Stimulated activated CD8-positive, alpha-beta memory T cell treated with anti-CD3 and anti-CD28 coated beads, Interleukin-15, amount 100 ng/mL, for 1 hour (primary cell): ENCODE measurements around the gene SYNE1.
"Not testable (repeated sequence)": the region's sequence is repeated elsewhere in the genome, so short reads cannot be mapped to it uniquely, and the experiment has no call there.

Experiments used
- DNase-seq: peaks from one replicate; pipeline ENCODE4 v3.0.0-alpha.2; 2020; ENCODE audit warnings: low read depth

Gene SYNE1

DNA sequence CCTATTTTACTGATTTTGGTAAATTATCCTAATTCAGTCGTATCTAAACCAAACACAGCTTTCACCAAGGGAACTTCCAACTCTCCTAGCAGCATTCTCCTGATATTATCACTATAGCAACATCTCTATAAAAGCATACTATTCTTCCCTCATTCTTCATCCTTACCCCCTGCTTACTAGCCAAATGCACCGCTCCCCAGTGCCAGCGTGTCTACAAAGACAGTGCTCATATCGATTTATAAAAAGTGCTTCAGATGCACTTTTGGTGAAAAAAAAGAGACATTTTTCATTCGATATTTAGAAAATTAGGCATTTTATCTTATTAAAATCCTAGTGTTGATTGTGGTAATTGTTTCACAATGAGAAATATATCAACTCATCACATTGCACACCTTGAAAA lies 74.0 kb downstream of the SYNE1 start:
- DNase-seq, result no peak

DNA sequence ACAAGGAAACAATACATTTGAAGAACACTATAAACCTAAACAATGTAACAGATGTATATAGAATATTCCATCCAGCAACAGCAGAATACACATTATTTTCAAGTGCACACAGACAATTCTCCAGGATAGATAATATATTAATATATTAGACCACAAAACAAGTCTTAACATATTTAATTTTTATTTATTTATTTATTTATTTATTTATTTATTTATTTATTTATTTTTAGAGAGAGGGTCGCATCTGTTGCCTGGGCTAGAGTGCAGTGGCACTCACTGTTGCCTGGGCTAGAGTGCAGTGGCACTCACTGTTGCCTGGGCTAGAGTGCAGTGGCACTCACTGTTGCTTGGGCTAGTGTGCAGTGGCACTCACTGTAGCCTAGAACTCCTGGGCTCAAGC lies 78.4 kb downstream of the SYNE1 start:
- DNase-seq, result not testable (repeated sequence)

DNA sequence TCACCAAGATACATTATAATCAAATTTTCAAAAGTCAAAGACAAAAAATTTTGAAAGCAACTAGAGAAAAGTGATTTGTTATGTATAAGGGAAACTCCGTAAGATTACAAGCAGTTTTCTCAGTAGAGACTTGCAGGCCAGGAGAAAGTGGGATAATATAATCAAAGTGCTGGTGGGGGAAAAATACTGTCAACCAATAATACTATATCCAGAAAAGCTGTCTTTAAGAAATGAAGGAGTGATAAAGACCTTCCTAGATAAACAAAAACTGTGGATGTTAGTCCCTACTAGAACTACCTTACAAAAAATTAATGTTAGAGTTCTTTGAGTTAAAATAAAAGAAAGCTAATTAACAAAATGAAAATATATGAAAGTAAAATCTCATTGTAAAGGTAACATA lies 79.7 kb downstream of the SYNE1 start:
- DNase-seq, result no peak

DNA sequence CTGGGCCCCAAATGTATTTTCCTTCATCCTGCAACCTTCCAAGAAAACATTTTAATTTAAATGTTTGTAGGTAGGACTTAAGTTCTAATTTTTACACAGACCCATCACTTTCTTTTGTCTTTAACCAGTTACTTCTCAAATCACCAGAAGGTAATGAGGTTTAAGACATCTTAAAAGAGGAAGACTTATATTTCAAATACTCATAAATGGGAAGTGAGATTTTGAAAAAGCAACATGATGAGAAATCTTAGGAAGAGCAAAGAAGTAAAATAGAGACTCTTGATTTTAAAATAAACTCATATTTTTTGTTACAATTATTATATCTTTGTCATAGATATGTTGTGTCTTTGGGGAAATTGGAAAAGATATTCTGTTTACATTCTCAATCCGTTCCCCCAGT lies 82.3 kb downstream of the SYNE1 start:
- no peak for DNase-seq

DNA sequence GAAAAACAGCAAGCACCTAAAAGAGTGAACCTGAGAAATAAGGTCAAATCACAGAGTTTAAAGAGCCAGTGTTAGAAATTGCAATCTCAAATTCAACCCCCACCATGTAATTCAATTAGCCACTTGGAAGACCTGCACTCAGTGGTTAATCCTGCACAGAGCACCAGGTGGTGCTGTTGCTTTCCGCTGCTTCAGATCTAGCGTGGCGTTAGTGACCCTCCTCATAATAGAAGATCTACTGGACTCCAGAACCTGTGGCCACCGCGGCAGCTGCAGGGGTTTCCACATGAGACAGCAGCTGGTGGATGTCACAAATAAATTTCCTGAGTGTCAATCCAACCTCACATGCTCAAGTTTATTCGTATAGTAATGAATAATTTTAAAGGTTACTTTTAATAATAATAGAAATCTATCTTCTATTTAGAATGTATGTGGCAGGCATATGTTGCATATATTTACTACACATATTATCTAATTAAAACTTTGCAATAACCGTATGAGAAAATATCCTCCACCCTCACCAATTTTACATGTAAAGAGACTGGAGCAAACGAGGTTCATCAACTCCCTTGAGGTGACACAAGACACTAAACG lies 84.4 kb downstream of the SYNE1 start:
- DNase-seq, result no peak

DNA sequence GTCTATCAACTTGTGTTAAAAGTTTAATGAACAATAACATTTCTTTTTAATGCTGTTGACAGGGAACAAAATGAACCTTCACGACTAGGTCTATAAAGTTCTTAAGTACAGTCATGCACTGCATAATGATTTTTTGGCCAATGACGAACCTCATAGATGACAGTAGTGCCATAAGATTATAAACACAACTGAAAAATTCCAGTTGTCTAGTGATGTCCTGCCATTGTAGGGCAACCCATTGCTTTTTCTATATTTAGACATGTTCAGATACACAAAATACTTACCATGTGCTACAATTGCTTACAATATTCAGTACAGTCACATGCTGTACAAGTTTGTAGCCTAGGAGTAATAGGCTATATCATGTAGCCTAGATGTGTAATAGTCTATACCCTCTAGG lies 93.6 kb downstream of the SYNE1 start:
- DNase-seq, result no peak

DNA sequence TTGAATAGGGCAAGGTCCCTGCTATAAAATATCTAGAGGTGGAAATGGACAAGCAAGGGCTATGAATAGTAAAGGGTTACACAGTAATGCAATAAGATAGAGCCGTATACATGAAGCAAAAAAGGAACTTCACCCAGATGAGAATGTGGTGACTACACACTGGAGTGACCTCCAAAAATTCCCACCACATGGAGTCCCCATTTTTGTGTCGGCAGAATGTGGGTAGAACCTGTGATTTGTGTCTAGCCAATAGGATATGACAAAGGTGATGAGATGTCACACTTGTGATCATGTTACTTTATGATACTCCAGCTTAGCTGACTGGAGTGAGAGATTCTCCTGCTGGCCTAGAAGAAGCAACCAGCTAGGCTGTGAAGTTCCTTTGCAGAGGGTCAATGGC lies 96.8 kb downstream of the SYNE1 start:
- no peak for DNase-seq

DNA sequence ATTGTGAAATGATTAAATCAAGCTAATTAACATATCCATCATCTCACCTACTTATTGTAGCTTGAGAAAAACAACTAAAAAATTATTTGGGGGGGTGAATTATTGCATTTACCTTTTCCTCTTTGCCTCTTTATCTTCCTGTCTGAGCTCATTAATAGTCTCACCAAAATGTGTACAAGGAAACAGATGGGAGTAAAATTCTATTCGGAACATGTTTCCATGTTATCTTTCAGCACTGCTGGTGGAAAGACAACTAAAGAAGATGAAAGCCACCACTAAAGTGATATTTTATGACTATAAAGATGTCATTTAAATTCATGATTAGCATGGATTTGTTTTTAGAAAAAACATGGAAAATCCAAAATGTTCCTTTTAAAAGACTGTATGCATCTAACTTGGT lies 102.6 kb downstream of the SYNE1 start:
- DNase-seq, result no peak

DNA sequence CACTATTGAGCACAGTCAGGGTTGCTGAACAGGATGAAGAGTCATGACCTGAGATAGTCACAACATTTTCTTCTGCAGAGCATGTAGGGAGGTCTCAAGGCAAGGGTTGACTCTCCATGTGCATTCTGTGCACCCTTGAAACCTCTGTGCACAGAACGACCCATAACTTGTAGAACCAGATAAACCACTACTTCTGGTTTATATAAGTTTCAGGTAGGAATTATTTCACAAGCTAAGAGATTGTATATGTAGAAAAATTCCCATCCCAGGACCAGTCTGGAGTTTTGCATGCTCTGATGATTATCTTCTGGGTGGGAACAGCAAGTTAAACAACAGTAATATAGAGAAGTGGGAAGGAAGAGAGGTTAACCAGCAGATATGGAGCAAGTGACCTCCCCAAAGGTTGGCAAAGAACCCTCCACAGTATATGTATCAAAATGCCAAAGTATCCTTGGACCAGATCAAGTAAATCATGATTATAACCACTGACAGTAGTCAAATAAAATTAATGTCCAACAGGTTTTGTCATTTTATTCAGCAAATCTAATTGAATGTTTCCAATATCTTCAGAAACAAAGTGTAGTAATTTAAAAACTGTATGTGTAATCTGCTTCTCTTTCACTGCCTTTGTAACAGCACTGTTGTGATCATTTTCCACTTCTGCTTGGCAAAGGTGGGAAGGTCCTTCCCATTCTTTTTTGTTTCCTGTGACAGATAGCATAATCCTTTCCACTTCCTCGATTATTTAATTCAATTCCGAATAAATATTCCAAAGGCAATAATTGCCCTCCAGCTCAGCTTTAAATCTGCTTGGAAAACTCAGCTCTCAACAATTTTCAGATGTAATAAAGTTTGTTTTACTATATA lies 104.4 kb downstream of the SYNE1 start:
- no peak for DNase-seq

DNA sequence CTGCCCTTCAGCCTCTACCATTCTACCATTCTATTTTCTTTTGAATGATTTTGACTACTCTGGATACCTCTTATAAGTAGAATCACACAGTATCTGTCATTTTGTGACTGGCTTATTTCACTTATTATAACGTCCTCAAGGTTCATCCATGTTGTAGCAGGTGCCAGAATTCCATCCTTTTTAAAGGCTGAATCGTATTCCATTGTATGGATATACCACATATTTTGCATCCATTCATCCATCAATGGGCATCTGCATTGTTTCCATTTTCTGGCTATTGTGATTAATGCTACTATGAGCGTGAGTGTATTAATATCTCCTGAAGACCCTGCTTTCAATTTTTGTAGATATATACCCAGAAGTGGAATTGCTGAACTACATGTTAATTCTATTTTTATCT lies 105.5 kb downstream of the SYNE1 start:
- no peak for DNase-seq

DNA sequence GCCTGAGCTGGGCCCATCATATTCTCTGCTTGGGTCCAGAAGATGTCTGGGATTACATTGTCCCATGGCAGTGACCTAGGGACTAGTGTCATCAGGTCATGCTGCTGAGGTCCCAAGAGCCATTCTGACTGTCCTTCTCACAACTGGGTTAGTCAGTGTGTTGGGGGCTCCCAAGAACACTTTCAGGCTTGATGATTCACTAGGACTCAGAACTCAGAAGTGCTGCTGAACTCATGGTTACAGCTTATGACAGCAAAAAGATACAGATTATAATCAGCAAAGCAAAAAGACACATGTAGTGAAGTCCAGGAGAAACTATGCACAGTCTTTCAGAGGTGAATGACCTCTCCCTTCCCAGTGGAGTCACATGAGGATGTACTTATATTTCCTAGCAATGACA lies 107.8 kb downstream of the SYNE1 start:
- DNase-seq, result no peak

DNA sequence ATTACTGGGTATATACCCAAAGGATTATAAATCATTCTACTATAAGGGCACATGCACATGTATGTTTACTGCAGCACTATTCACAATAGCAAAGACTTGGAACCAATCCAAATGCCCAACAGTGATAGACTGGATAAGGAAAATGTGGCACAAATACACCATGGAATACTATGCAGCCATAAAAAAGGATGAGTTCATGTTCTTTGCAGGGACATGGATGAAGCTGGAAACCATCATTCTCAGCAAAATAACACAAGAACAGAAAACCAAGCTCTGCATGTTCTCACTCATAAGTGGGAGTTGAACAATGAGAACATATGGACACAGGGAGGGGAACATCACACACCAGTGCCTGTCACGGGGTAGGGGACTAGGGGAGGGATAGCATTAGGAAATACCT lies 123.0 kb downstream of the SYNE1 start:
- not testable (repeated sequence) for DNase-seq

DNA sequence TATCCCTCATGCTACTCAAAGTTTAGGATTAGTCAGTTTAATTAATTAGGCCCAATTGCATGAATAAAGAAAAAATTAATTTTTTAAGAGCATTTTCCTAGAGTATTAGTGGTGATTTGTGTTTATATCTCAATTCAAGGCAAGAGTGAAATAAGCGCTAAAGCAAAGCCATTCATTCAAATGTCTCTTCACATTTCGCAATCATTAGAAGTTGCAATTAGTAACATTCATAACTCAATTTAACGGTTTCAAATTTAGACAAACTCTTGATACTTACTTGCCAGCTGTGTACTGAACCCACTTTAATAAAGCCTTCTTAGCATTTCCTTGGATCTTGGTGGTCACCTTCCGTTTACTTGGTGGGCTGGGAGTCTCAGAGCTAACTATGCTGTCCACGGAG lies 127.2 kb downstream of the SYNE1 start:
- no peak for DNase-seq

DNA sequence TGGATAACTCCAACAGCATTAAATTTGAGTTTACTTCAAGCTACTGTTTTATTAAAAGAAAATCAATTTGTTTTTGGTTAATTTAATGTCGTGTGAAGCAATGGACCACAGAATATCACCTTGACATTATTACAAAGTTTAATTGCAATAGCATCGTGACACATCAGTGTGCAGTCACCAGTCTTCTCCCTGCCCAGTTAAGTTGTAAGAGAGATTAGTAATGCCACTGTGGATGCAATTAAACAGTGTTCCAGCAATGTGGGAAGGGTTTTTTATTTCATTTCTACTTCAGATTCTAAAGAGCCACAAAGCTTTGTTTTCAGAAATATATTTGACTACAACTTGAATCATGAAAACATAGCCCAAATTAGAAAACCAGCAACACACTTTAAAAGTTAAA lies 128.7 kb downstream of the SYNE1 start:
- DNase-seq, result no peak

DNA sequence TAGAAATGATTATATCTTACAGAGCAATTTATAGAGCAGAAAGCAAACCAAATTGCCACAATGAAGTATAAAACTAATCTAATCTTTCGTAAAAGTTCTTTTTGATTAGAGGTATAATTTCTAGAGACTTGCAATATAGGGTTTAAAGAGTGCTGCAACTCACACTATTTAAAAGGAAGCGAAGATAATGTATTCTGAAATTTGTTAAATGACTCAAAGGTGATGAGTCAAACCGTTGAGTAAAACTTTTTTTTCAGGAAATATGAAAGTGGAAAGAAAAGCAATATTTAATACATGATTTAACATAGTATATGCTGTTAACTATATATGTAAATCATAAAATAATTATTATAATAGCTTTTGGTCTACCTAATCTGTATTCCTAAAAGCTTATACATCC lies 133.6 kb downstream of the SYNE1 start:
- DNase-seq, result no peak

DNA sequence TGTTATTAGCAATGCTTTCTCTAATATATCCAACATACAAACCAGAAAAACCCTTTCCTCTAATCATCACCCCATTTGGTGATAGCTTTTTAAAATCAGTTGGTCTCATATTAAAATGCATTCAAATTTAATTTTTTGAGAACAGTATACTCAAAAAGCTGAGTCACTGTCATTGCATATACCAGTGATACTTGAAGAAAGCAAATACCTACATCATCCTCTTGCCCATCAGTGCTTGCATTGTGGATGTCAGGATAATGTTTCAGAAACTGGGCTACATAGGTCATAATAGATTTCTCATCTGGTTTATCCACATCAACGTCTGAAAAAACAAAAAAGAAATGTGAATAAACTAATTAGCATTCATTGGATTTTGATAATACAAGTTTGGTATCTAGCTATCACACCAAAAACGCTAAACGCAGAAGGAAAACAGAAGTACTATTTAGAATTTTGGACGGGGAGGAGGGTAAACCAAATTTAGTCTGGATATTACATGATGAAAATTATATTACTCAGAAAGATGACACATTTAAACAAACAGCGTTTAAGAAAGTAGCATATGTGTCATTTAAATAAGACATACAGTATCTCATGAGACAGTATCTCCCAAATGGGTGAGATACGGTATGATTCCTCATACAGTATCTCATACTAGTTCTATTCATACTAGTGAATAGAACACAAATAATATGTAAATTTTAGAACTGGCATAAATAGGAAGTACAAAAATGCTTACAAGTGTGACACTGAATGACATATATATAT lies 134.6 kb downstream of the SYNE1 start:
- no peak for DNase-seq

DNA sequence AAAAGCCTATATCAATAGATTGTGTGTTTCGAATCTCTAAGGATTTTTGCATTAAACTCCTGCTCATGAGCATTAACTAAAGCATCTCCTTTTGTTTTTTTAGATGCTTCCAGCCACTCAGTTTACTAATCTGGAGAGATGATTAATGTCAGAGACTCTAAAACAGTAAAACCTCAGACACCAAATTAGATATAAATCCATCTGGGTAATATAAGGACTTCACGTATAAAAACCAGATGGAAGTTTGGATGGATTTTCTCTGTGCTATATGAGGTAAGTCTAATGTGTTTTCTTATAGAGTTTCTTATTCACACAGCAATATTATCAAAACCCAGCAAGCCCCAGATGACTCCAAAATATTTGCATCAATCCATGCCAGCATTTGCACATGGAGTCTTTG lies 137.2 kb downstream of the SYNE1 start:
- no peak for DNase-seq

DNA sequence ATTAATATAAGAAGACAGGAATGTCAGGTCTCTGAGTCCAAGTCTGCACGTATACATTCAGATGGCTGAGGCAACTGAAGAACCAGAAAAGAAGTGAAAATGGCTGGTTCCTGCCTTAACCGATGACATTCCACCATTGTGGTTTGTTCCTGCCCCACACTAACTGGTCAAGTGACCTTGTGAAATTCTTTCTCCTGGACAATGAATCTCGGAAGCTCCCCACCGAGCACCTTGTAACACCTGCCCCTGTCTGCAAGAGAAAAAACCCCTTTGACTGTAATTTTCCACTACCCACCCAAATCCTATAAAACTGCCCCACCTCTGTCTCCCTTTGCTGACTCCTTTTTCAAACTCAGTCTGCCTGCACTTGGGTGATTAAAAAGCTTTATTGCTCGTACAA lies 140.4 kb downstream of the SYNE1 start:
- DNase-seq, result no peak

DNA sequence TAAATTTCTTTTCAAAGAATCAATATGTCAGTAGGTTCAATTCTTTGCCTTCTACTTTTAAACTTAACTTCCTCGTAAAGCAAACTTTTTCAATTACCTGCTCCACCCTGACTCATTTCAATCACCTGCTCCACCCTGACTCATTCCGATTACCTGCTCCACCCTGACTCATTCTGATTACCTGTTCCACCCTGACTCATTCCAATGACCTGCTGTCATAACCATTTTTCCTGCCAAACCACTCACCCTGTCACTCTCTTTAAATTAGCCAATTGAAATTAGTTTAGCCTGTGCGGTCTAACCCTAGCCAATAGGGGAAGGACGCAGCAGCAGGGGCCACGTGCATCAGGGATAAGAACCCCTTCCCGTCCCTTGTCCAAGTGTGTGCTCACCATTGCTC lies 141.7 kb downstream of the SYNE1 start:
- DNase-seq, result not testable (repeated sequence)

DNA sequence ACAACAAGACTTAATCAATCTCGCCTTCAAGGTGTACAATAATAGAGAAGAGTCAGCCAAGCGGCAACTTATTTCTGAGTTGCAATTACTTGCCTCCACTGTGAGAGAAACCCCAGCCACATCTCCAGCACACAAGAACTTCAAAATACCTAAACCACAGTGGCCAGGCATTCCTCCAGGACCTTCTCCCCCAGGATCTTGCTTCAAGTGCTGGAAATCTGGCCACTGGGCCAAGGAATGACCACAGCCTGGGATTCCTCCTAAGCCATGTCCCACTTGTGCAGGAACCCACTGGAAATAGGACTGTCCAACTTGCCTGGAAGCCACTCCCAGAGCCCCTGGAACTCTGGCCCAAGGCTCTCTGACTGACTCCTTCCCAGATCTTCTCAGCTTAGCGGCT lies 144.9 kb downstream of the SYNE1 start:
- not testable (repeated sequence) for DNase-seq

DNA sequence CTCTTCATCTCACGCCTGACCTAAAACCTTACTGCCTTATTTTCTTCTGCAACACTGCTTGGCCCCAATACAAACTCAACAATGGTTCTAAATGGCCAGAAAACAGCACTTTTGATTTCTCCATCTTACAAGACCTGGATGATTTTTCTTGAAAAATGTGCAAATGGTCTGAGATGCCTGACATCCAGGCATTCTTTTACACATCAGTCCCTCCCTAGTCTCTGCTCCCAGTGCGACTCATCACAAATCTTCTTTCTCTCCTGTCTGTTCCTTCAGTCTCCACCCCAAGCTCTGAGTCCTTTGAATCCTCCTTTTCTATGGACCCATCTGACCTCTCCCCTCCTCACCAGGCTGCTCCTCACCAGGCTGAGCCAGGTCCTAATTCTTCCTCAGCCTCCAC lies 145.7 kb downstream of the SYNE1 start:
- DNase-seq, result not testable (repeated sequence)

DNA sequence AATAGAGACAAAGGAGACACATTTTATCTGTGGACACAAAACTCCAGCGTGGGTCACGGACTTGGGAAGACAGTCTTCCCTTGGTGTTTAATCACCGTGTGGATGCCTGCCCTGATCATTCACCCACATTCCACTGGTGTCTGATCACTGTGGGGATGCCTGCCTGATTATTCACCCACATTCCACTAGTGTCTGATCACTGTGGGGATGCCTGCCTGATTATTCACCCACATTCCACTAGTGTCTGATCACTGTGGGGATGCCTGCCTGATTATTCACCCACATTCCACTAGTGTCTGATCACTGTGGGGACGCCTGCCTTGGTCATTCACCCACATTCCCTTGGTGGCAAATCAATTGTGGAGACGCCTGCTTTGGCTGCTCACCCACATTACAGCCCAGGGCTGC lies 146.2 kb downstream of the SYNE1 start:
- DNase-seq, result not testable (repeated sequence)

DNA sequence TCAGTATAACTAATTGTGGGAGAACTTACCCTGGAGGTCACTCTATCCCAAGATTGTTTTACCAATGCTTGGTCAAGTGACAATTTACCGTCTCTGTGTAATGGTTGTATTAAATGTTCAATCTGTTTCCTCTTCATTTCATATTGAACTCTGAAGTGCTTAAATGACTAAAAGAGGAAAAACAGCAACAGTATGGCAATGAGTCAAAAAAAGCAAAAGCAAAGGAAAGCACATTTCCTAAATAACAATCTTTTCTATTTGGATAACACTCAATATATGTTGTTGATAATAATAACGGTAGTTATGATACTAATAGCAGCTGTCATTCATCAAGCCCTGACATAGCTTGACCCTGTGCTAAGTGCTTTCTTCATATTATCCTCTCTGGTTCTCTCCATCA lies 152.4 kb downstream of the SYNE1 start:
- no peak for DNase-seq
